Measurements from ENCODE around the gene CPEB3.

The CPEB3 gene

DNA sequence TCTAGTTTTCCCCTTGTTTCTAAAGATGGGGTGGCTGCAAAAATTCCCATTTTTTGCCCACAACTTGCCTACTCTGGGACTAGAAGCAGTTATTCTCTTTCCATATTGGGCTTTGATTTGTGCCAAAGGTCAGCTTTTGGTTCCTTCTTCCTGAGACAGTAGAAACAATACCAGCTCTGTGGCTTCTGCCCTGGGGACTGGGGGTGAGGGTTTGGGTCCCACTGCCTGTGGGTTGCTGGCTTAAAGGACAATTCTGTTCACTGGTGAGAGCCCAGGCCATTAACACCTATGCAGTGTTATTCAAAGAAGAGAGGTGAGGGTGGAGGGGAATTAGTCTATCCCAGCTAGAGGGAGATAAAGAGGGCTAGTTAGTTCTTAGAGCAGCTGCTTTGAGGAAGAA is 171.5 kb downstream of the CPEB3 start:
- TF ChIP-seq GATA2 (IDR thresholded peaks at IDR 0.05; ENCODE audit: low read depth, low read length) (no peak), GATA3 (IDR thresholded peaks at IDR 0.05; ENCODE audit: low read depth, low read length) (no peak)

- TF ChIP-seq GATA2 (IDR thresholded peaks at IDR 0.05; ENCODE audit: low read depth, low read length) (no peak), GATA3 (IDR thresholded peaks at IDR 0.05; ENCODE audit: low read depth, low read length) (no peak)
These were observed 176.8 kb downstream of the CPEB3 start for GRCh38 chr10:92113911-92114600.

- TF ChIP-seq GATA3 (IDR thresholded peaks at IDR 0.05; ENCODE audit: low read depth, low read length) (no peak), GATA2 (IDR thresholded peaks at IDR 0.05; ENCODE audit: low read depth, low read length) (no peak)
These were observed 178.4 kb downstream of the CPEB3 start for GRCh38 chr10:92112462-92112861.

- TF ChIP-seq GATA3 (IDR thresholded peaks at IDR 0.05; ENCODE audit: low read depth, low read length) = no peak
- no peak for TF ChIP-seq GATA2 (IDR thresholded peaks at IDR 0.05; ENCODE audit: low read depth, low read length)
These were observed 179.4 kb downstream of the CPEB3 start for GRCh38 chr10:92111336-92111939.

DNA sequence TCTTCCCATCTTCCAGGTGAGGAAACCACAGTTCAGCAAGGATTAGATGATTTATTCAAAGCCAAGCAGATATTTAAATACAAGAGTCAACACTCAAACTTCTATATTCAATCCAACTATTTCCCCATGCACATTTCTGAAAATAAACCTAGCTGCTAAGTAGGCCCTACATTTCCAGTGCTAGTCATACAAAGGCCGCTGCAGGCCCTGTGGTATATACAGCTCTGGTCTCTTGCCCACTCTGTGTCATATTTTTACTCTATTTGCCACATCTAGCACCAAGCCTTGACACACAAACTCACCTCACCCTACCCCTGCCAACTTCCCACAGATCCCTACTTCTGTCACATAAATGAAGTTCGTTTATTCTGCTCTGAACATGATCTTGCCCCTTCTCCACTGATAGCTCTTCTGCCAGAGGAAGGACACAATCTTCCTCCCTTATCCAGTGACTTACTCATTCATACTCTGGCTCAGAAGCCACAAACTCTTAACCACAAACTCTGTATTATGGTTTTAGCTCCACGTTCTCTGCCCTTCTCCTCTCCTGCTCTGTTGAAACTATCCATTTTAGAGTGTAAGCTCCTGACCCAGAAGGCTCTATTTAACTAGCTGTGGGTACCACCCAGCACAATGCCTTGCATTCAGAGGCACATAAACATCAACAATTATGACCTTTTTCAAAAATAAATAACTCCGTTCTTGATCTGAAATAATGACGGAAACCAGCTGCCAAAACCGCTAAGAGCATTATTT is 180.7 kb downstream of the CPEB3 start:
- no peak for TF ChIP-seq GATA2 (IDR thresholded peaks at IDR 0.05; ENCODE audit: low read depth, low read length)
- TF ChIP-seq GATA3 (IDR thresholded peaks at IDR 0.05; ENCODE audit: low read depth, low read length) = no peak

DNA sequence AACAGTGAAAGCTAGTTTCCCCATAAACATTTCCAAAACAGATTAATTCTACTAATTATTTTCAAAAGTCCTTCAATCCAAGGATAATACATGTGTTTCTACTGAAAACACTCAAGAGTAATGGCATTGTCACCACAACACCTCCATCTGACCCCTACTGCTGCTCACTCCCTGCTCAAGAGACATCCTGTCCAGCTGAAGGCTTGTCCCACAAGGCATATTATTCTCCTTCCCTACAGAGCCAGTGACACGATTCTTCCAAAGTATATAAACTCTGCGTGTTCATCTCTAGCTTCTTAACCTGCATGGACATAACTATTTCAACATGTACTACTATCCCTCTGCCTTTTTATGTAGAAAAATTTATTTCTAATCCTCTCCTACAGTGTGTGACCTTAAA is 182.1 kb downstream of the CPEB3 start:
- TF ChIP-seq GATA3 (IDR thresholded peaks at IDR 0.05; ENCODE audit: low read depth, low read length) = no peak
- no peak for TF ChIP-seq GATA2 (IDR thresholded peaks at IDR 0.05; ENCODE audit: low read depth, low read length)

- TF ChIP-seq GATA2 (IDR thresholded peaks at IDR 0.05; ENCODE audit: low read depth, low read length) (no peak), GATA3 (IDR thresholded peaks at IDR 0.05; ENCODE audit: low read depth, low read length) (no peak)
These were observed 182.8 kb downstream of the CPEB3 start for GRCh38 chr10:92108120-92108519.

GRCh38 chr10:92103376-92104090 is 187.3 kb downstream of the CPEB3 start:
- TF ChIP-seq GATA3 (IDR thresholded peaks at IDR 0.05; ENCODE audit: low read depth, low read length) (no peak), GATA2 (IDR thresholded peaks at IDR 0.05; ENCODE audit: low read depth, low read length) (no peak)

- TF ChIP-seq GATA3 (IDR thresholded peaks at IDR 0.05; ENCODE audit: low read depth, low read length) = no peak
- no peak for TF ChIP-seq GATA2 (IDR thresholded peaks at IDR 0.05; ENCODE audit: low read depth, low read length)
These were observed 188.2 kb downstream of the CPEB3 start for GRCh38 chr10:92102601-92103213.

- TF ChIP-seq GATA2 (IDR thresholded peaks at IDR 0.05; ENCODE audit: low read depth, low read length) (no peak), GATA3 (IDR thresholded peaks at IDR 0.05; ENCODE audit: low read depth, low read length) (no peak)
These were observed 195.9 kb downstream of the CPEB3 start for GRCh38 chr10:92094960-92095359.

DNA sequence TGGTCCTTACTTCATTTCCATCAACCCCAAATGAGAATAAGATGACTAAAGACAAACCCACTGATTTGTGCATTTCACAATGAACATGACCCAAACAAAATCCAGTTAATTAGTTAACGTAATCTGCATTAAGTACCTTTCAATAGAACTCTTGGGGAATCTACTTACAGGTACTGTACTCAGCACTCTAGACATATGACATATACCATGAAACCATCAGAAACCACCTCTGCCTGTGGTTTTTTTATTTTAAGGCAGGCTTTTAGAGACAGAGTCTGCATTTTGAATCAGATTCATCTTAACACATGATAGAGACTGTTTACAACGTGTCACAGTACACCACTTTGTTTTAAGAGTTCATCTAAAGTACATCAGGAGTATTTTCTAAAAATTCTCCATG is 198.9 kb downstream of the CPEB3 start:
- TF ChIP-seq GATA3 (IDR thresholded peaks at IDR 0.05; ENCODE audit: low read depth, low read length) = no peak
- no peak for TF ChIP-seq GATA2 (IDR thresholded peaks at IDR 0.05; ENCODE audit: low read depth, low read length)

GRCh38 chr10:92087750-92088395 is 203.0 kb downstream of the CPEB3 start:
- TF ChIP-seq GATA3 (IDR thresholded peaks at IDR 0.05; ENCODE audit: low read depth, low read length) (peak; percentile 50; the same call in 1 of the 2 replicates), GATA2 (IDR thresholded peaks at IDR 0.05; ENCODE audit: low read depth, low read length) (peak; percentile 81)

GRCh38 chr10:92082583-92083280 is 208.1 kb downstream of the CPEB3 start:
- TF ChIP-seq GATA3 (IDR thresholded peaks at IDR 0.05; ENCODE audit: low read depth, low read length) (no peak), GATA2 (IDR thresholded peaks at IDR 0.05; ENCODE audit: low read depth, low read length) (no peak)
